Measurements from ENCODE around the gene LRMDA.
A peak's percentile ranks its signal among the peaks of the same experiment; 100 is the strongest.

Gene LRMDA

GRCh38 chr10:76404531-76404930 is 973.1 kb downstream of the LRMDA start:
- Histone ChIP-seq H3K18ac (ENCODE audit: low read depth in 1 of 2, low read length in 2 of 2) (no peak overlapping the region), H3K14ac (ENCODE audit: low read length in 2 of 2) (no peak overlapping the region), H3K4me3 (ENCODE audit: insufficient read depth in 1 of 2, low read depth in 1 of 2, low read length in 2 of 2) (no peak overlapping the region), H3K4me1 (ENCODE audit: control insufficient read depth, insufficient read depth, low read depth, low read length) (no peaks in the 10 kb centered on the region), H2AK5ac (ENCODE audit: low read length, severe bottlenecking) (no peak overlapping the region), H2BK15ac (ENCODE audit: low read depth, poor library complexity, severe bottlenecking) (no peak overlapping the region), H3K36me3 (ENCODE audit: control insufficient read depth in 1 of 2, insufficient read depth in 2 of 2, low read depth in 1 of 2, low read length in 2 of 2) (no peaks in the 10 kb centered on the region), H3K4ac (ENCODE audit: low read depth in 1 of 2, low read length in 2 of 2) (peak overlapping the region in 1 of 2 experiments; percentile 13), H3K27me3 (ENCODE audit: control insufficient read depth in 1 of 2, insufficient read depth in 1 of 2, low read length in 2 of 2) (no peaks in the 10 kb centered on the region), H3K9ac (ENCODE audit: low read length) (peak overlapping the region; percentile 24), H3K27ac (ENCODE audit: low read length, poor library complexity, severe bottlenecking) (no peak overlapping the region), H3K9me3 (ENCODE audit: control insufficient read depth, low read length) (no peaks in the 10 kb centered on the region), H2BK12ac (ENCODE audit: low read length in 2 of 2) (peak overlapping the region; percentile 9 to 85), H2BK120ac (ENCODE audit: low read depth, low read length) (no peak overlapping the region), H3K23ac (ENCODE audit: low read length in 2 of 2) (no peak overlapping the region), H3K4me2 (ENCODE audit: low read length, poor library complexity, severe bottlenecking) (no peak overlapping the region), H4K8ac (ENCODE audit: low read length) (no peak overlapping the region), H3K79me1 (replicated peaks; ENCODE audit: low read length, poor library complexity, severe bottlenecking) (no peaks in the 10 kb centered on the region), H2BK5ac (ENCODE audit: low read depth, low read length, poor library complexity, severe bottlenecking) (no peak overlapping the region), H2AFZ (ENCODE audit: low read depth, low read length) (no peak overlapping the region), H4K91ac (ENCODE audit: low read length) (peak overlapping the region; percentile 44)
- no peak for DNase-seq
- WGBS, result 96% methylated on average over 2 of the region's 4 CpGs

GRCh38 chr10:76405922-76406321 is 974.5 kb downstream of the LRMDA start:
- Histone ChIP-seq H3K36me3 (ENCODE audit: control insufficient read depth in 1 of 2, insufficient read depth in 2 of 2, low read depth in 1 of 2, low read length in 2 of 2) (no peaks in the 10 kb centered on the region), H2AK5ac (ENCODE audit: low read length, severe bottlenecking) (no peak overlapping the region), H2BK12ac (ENCODE audit: low read length in 2 of 2) (peak overlapping the region in 1 of 2 experiments; percentile 64), H3K9ac (ENCODE audit: low read length) (no peak overlapping the region), H3K79me1 (replicated peaks; ENCODE audit: low read length, poor library complexity, severe bottlenecking) (no peaks in the 10 kb centered on the region), H3K4me3 (ENCODE audit: insufficient read depth in 1 of 2, low read depth in 1 of 2, low read length in 2 of 2) (no peak overlapping the region), H2BK15ac (ENCODE audit: low read depth, poor library complexity, severe bottlenecking) (no peak overlapping the region), H4K91ac (ENCODE audit: low read length) (no peak overlapping the region), H3K27me3 (ENCODE audit: control insufficient read depth in 1 of 2, insufficient read depth in 1 of 2, low read length in 2 of 2) (no peaks in the 10 kb centered on the region), H2BK120ac (ENCODE audit: low read depth, low read length) (no peak overlapping the region), H3K18ac (ENCODE audit: low read depth in 1 of 2, low read length in 2 of 2) (peak overlapping the region in 1 of 2 experiments; percentile 72), H3K27ac (ENCODE audit: low read length, poor library complexity, severe bottlenecking) (no peak overlapping the region), H3K23ac (ENCODE audit: low read length in 2 of 2) (no peak overlapping the region), H4K8ac (ENCODE audit: low read length) (no peak overlapping the region), H2AFZ (ENCODE audit: low read depth, low read length) (no peak overlapping the region), H3K9me3 (ENCODE audit: control insufficient read depth, low read length) (no peaks in the 10 kb centered on the region), H3K4me1 (ENCODE audit: control insufficient read depth, insufficient read depth, low read depth, low read length) (no peaks in the 10 kb centered on the region), H3K4ac (ENCODE audit: low read depth in 1 of 2, low read length in 2 of 2) (no peak overlapping the region), H3K4me2 (ENCODE audit: low read length, poor library complexity, severe bottlenecking) (no peak overlapping the region), H2BK5ac (ENCODE audit: low read depth, low read length, poor library complexity, severe bottlenecking) (no peak overlapping the region), H3K14ac (ENCODE audit: low read length in 2 of 2) (no peak overlapping the region)
- WGBS, result 96% methylated on average over 4 of the region's 6 CpGs
- DNase-seq, result no peak

GRCh38 chr10:76408646-76409045 is 977.2 kb downstream of the LRMDA start:
- H3K4me2 ChIP-seq (ENCODE audit: low read length, poor library complexity, severe bottlenecking), result no peak overlapping the region
- H3K14ac ChIP-seq (ENCODE audit: low read length in 2 of 2), result no peak overlapping the region
- DNase-seq, result peak; percentile 79
- H3K9ac ChIP-seq (ENCODE audit: low read length), result no peak overlapping the region
- H2BK15ac ChIP-seq (ENCODE audit: low read depth, poor library complexity, severe bottlenecking), result no peak overlapping the region
- H3K18ac ChIP-seq (ENCODE audit: low read depth in 1 of 2, low read length in 2 of 2), result no peak overlapping the region
- no peak overlapping the region for H2BK5ac ChIP-seq (ENCODE audit: low read depth, low read length, poor library complexity, severe bottlenecking)
- H3K9me3 ChIP-seq (ENCODE audit: control insufficient read depth, low read length), result no peaks in the 10 kb centered on the region
- no peak overlapping the region for H3K4me3 ChIP-seq (ENCODE audit: insufficient read depth in 1 of 2, low read depth in 1 of 2, low read length in 2 of 2)
- WGBS, result 35% methylated on average over 2 of the region's 3 CpGs
- no peak overlapping the region for H3K23ac ChIP-seq (ENCODE audit: low read length in 2 of 2)
- no peak overlapping the region for H2BK120ac ChIP-seq (ENCODE audit: low read depth, low read length)
- H4K91ac ChIP-seq (ENCODE audit: low read length), result no peak overlapping the region
- no peak overlapping the region for H4K8ac ChIP-seq (ENCODE audit: low read length)
- no peak overlapping the region for H2AK5ac ChIP-seq (ENCODE audit: low read length, severe bottlenecking)
- no peaks in the 10 kb centered on the region for H3K79me1 ChIP-seq (replicated peaks; ENCODE audit: low read length, poor library complexity, severe bottlenecking)
- no peak overlapping the region for H3K4ac ChIP-seq (ENCODE audit: low read depth in 1 of 2, low read length in 2 of 2)
- no peak overlapping the region for H2AFZ ChIP-seq (ENCODE audit: low read depth, low read length)
- H3K27me3 ChIP-seq (ENCODE audit: control insufficient read depth in 1 of 2, insufficient read depth in 1 of 2, low read length in 2 of 2), result no peaks in the 10 kb centered on the region
- H3K36me3 ChIP-seq (ENCODE audit: control insufficient read depth in 1 of 2, insufficient read depth in 2 of 2, low read depth in 1 of 2, low read length in 2 of 2), result no peaks in the 10 kb centered on the region
- no peak overlapping the region for H3K27ac ChIP-seq (ENCODE audit: low read length, poor library complexity, severe bottlenecking)
- H2BK12ac ChIP-seq (ENCODE audit: low read length in 2 of 2), result no peak overlapping the region
- no peaks in the 10 kb centered on the region for H3K4me1 ChIP-seq (ENCODE audit: control insufficient read depth, insufficient read depth, low read depth, low read length)

- Histone ChIP-seq H2BK12ac (ENCODE audit: low read length in 2 of 2) (peak overlapping the region; percentile 51 to 59), H2BK5ac (ENCODE audit: low read depth, low read length, poor library complexity, severe bottlenecking) (no peak overlapping the region), H4K91ac (ENCODE audit: low read length) (peak overlapping the region; percentile 27), H3K4me2 (ENCODE audit: low read length, poor library complexity, severe bottlenecking) (no peak overlapping the region), H3K27me3 (ENCODE audit: control insufficient read depth in 1 of 2, insufficient read depth in 1 of 2, low read length in 2 of 2) (no peaks in the 10 kb centered on the region), H3K9ac (ENCODE audit: low read length) (peak overlapping the region; percentile 21), H4K8ac (ENCODE audit: low read length) (no peak overlapping the region), H3K23ac (ENCODE audit: low read length in 2 of 2) (no peak overlapping the region), H3K9me3 (ENCODE audit: control insufficient read depth, low read length) (no peaks in the 10 kb centered on the region), H3K4ac (ENCODE audit: low read depth in 1 of 2, low read length in 2 of 2) (no peak overlapping the region), H3K27ac (ENCODE audit: low read length, poor library complexity, severe bottlenecking) (no peak overlapping the region), H2BK120ac (ENCODE audit: low read depth, low read length) (no peak overlapping the region), H2AK5ac (ENCODE audit: low read length, severe bottlenecking) (no peak overlapping the region), H2AFZ (ENCODE audit: low read depth, low read length) (no peak overlapping the region), H2BK15ac (ENCODE audit: low read depth, poor library complexity, severe bottlenecking) (no peak overlapping the region), H3K4me3 (ENCODE audit: insufficient read depth in 1 of 2, low read depth in 1 of 2, low read length in 2 of 2) (no peak overlapping the region), H3K14ac (ENCODE audit: low read length in 2 of 2) (no peak overlapping the region), H3K18ac (ENCODE audit: low read depth in 1 of 2, low read length in 2 of 2) (no peak overlapping the region), H3K4me1 (ENCODE audit: control insufficient read depth, insufficient read depth, low read depth, low read length) (no peaks in the 10 kb centered on the region), H3K36me3 (ENCODE audit: control insufficient read depth in 1 of 2, insufficient read depth in 2 of 2, low read depth in 1 of 2, low read length in 2 of 2) (no peaks in the 10 kb centered on the region), H3K79me1 (replicated peaks; ENCODE audit: low read length, poor library complexity, severe bottlenecking) (no peaks in the 10 kb centered on the region)
- 87% methylated on average over 8 of the region's 8 CpGs for WGBS
- DNase-seq, result no peak
Observed at GRCh38 chr10:76411729-76412435, 980.5 kb downstream of the LRMDA start.

Data from mesenchymal stem cell (in vitro differentiated cells and primary cell).